T-cell (primary cell): ENCODE data around the gene CIAO2A. TPM values are rescaled to one million over a fixed set of nuclear protein-coding genes. Genes with fewer than 3 reads are reported as not detected.

Experiments
- ATAC-seq, 4 experiments: fragments of 200-7000 bp in 3 of 4; fragments of 150-1000 bp in 1 of 4; cut with Tn5 transposase; replicated peaks in 1 of 4; 1 replicate in 3 of 4; 2 replicates in 1 of 4; pipeline ENCODE4 v1.10.0; 2021; ENCODE audit warnings: moderate library complexity in 3 of 4, mild to moderate bottlenecking in 2 of 4, moderate number of reproducible peaks in 1 of 4
- CTCF ChIA-PET, 2 donors: fragments of 300-600 bp; sonication (Branson Sonifier 250); formaldehyde crosslinking; loops; one replicate each; lab custom pipeline; 2022; ENCODE audit warnings: antibody characterized with exemption in 2 of 2; lab: Charles Lee
- POLR2A ChIA-PET, 2 donors: fragments of 300-600 bp; sonication (Branson Sonifier 250); formaldehyde crosslinking; loops; one replicate each; lab custom pipeline; 2022; ENCODE audit warnings: antibody characterized with exemption in 2 of 2; lab: Charles Lee
- DNase-seq, 35 experiments: peaks; one replicate each; pipeline versions ENCODE4 v3.0.0 to v3.0.0-alpha.2; 2013 to 2023
- H3K27ac ChIP-seq: one replicate; pipeline ENCODE4 v1.5.1; 2013; ENCODE audit warnings: low read length
- H3K27me3 ChIP-seq, 2 experiments: replicated peaks in 1 of 2; 1 replicate in 1 of 2; 2 replicates in 1 of 2; pipeline versions ENCODE4 v1.6.1 to v1.7.0; 2013; ENCODE audit warnings: low read length in 1 of 2, mixed read lengths in 1 of 2; ENCODE audit not compliant: control insufficient read depth in 2 of 2, insufficient read depth in 2 of 2; ENCODE audit errors: extremely low read depth in 1 of 2
- H3K36me3 ChIP-seq, 2 donors: 1 replicate in 1 of 2; 2 replicates in 1 of 2; pipeline versions ENCODE4 v1.6.1 to v1.7.0; 2013; ENCODE audit warnings: low read length in 1 of 2; ENCODE audit not compliant: control insufficient read depth in 2 of 2, insufficient read depth in 1 of 2; ENCODE audit errors: extremely low read depth in 1 of 2
- H3K4me1 ChIP-seq, 2 experiments: 1 replicate in 1 of 2; 2 replicates in 1 of 2; pipeline versions ENCODE4 v1.6.1 to v1.7.0; 2013; ENCODE audit warnings: low read length in 2 of 2, mixed read lengths in 1 of 2; ENCODE audit not compliant: insufficient read depth in 2 of 2, control insufficient read depth in 1 of 2; ENCODE audit errors: extremely low read depth in 1 of 2
- H3K4me3 ChIP-seq, 2 donors: 1 replicate in 1 of 2; 2 replicates in 1 of 2; pipeline versions ENCODE4 v1.5.1 to v1.7.0; 2013; ENCODE audit warnings: mild to moderate bottlenecking in 2 of 2, low read length in 1 of 2, moderate library complexity in 1 of 2; ENCODE audit not compliant: control insufficient read depth in 1 of 2; ENCODE audit errors: extremely low read depth in 1 of 2
- H3K9me3 ChIP-seq: 2 replicates; pipeline ENCODE4 v1.7.0; 2013
- H3K27ac Mint-ChIP-seq, 2 donors: one replicate each; pipeline ENCODE4 v1.8.0; 2020 to 2021; ENCODE audit warnings: mild to moderate bottlenecking in 2 of 2, mixed read lengths in 2 of 2
- H3K27me3 Mint-ChIP-seq, 2 donors: one replicate each; pipeline ENCODE4 v1.8.0; 2021 to 2022; ENCODE audit warnings: mixed read lengths in 2 of 2
- H3K36me3 Mint-ChIP-seq: one replicate; pipeline ENCODE4 v1.8.0; 2021; ENCODE audit warnings: mixed read lengths
- H3K4me1 Mint-ChIP-seq, 3 donors: one replicate each; pipeline ENCODE4 v1.8.0; 2020 to 2022; ENCODE audit warnings: mixed read lengths in 3 of 3, mild to moderate bottlenecking in 1 of 3
- H3K4me3 Mint-ChIP-seq, 3 donors: one replicate each; pipeline ENCODE4 v1.8.0; 2020 to 2022; ENCODE audit warnings: mild to moderate bottlenecking in 3 of 3, mixed read lengths in 3 of 3, moderate library complexity in 3 of 3
- H3K9me3 Mint-ChIP-seq, 3 donors: one replicate each; pipeline ENCODE4 v1.8.0; 2020 to 2022; ENCODE audit warnings: mixed read lengths in 3 of 3
- WGBS: methylation state at CpG from one replicate; pipeline ENCODE4 v1.1.5; 2013; ENCODE audit warnings: missing lambda C conversion rate; ENCODE audit not compliant: insufficient coverage; 5-methylcytosine and 5-hydroxymethylcytosine counted together
- total RNA-seq, 35 experiments: library from RNA in 6 of 35; stranded (reverse) in 6 of 35; fragments of 120-200 nt in 1 of 35; gene quantifications; one replicate each; pipeline versions ENCODE4 v1.2.1 to v1.2.4 and lab custom pipeline; 2013 to 2026

Gene CIAO2A
- total RNA-seq, 5 donors from 2014 or later (not counting 1 experiment from before 2014, with no cell fraction given): 21.9 to 31.1 (median 25.9) TPM

DNA sequence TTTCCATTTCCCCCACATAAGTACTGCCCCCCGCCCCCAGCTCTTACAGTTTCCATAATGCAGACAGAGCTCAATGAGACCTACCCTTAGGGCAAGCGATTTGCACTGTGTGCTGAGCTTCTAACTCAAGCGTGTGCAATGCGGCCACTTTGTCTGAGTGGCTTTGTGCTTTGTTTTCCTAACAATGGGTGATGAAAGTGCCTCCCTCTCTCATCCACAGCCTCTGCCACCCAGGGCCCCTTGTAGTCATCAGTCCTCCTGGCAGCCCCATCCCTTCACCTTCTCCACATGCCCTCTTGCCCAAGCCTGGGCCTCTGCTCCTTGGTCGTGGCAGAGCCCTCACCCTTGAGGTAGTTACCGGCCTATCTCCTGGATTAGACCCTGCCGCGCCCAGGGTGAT lies 64.5 kb downstream of the CIAO2A start:
- POLR2A ChIA-PET: interaction anchor here (0.5 to 0.6 kb wide), 2 partner anchors 34 to 184 kb away, joined by 3 to 4 read pairs; no protein-coding TSS in a partner anchor
- Mint-ChIP-seq H3K9me3 (no peaks in the 10 kb centered on the region), H3K4me1 (peaks cover 7 to 30% (median 24%) of the 10 kb centered on the region in 3 donors), H3K27ac (peak overlapping the region; percentile 56 to 61), H3K36me3 (no peaks in the 10 kb centered on the region), H3K4me3 (no peak overlapping the region), H3K27me3 (no peaks in the 10 kb centered on the region)
- 75% methylated on average over 6 of the region's 8 CpGs for WGBS
- H3K9me3 ChIP-seq: no peaks in the 10 kb centered on the region
- ATAC-seq: no peak
- H3K4me1 ChIP-seq: peaks cover 2 to 23% of the 10 kb centered on the region in 2 experiments
- H3K27ac ChIP-seq: peak overlapping the region; percentile 41
- H3K27me3 ChIP-seq: no peaks in the 10 kb centered on the region
- no peak overlapping the region for H3K4me3 ChIP-seq
- DNase-seq: no peak
- CTCF ChIA-PET: no interaction called here
- no peaks in the 10 kb centered on the region for H3K36me3 ChIP-seq

DNA sequence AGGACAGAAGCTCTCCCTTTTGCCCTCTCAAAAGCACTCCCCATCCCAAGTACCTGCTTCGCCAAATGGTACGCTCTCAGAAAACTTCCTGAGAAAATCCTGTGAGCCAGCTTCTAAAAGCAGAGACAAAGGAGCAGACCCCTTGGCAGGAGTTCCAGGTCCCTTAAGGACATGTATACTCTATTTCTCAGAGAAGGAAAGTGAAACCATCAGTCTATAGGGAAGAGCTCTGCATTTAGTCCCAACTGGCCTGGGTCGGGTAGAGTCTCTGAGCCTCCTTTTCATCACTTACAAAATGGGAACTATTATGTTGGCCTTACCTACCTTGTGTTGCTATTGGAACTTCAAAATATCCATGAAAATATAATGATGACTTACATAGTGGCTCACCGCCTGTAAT lies 67.0 kb downstream of the CIAO2A start:
- Histone ChIP-seq H3K4me3 (no peak overlapping the region), H3K27ac (no peak overlapping the region), H3K27me3 (no peaks in the 10 kb centered on the region), H3K36me3 (no peaks in the 10 kb centered on the region), H3K4me1 (peaks cover 2 to 10% of the 10 kb centered on the region in 2 experiments), H3K9me3 (no peaks in the 10 kb centered on the region)
- ATAC-seq (no peak), DNase-seq (no peak)
- no peak overlapping the region for H3K27ac Mint-ChIP-seq
- H3K4me1 Mint-ChIP-seq: peaks cover 7 to 20% (median 13%) of the 10 kb centered on the region in 3 donors
- H3K4me3 Mint-ChIP-seq: no peak overlapping the region
- ChIA-PET POLR2A (no interaction called here), CTCF (no interaction called here)
- WGBS: 80% methylated on average over 1 of the region's 4 CpGs
- no peaks in the 10 kb centered on the region for H3K27me3 Mint-ChIP-seq
- H3K36me3 Mint-ChIP-seq: peaks cover 2% of the 10 kb centered on the region
- no peaks in the 10 kb centered on the region for H3K9me3 Mint-ChIP-seq

DNA sequence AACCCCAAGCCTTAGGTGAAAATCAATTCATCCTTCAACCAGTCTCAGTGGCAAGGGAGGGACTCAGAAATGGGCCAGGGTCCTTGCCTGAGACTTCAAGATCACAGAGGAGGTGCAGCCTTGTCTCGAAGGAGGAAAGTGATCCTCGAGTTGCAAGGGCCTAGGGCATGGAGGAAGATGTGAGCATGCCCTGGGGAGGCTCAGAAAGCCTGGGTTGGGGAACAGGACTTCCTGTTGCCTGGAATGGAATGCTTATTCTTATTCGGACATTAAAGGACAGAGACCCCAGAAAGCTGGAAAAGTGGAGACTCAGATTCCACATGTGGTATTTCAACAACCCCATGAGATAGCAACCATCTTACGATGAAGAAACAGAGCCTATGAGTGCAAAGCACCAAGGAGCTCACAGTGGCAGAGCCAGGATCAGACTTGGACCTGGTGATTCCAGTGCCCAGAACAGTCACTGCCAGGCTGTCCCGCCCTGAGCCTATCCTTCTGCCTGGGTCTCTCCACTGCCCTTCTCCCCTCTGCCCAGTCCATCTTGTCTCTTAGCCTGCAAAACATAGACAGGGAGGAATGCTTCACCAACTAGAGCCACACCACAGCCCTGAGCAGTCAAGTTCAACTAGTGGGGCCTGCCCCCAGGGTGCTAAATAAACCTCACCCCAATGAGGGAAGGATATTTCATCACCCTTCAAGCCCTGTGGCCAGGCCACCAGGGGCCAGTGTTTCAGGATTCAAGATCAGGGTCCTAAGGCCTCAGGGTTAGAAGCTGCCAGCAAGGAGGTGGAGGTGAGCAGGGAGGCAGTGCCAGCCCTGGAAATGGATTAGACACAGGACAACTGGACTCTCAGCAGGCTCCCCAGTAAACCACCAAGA lies 69.2 kb downstream of the CIAO2A start:
- DNase-seq (no peak), ATAC-seq (no peak)
- ChIA-PET POLR2A (no interaction called here), CTCF (no interaction called here)
- Histone ChIP-seq H3K27me3 (no peaks in the 10 kb centered on the region), H3K4me1 (peaks cover 0 to 5% of the 10 kb centered on the region in 2 experiments), H3K36me3 (no peaks in the 10 kb centered on the region), H3K27ac (no peak overlapping the region), H3K9me3 (no peaks in the 10 kb centered on the region), H3K4me3 (no peak overlapping the region)
- Mint-ChIP-seq H3K4me1 (peaks cover 3 to 8% (median 4%) of the 10 kb centered on the region in 3 donors), H3K27ac (no peak overlapping the region), H3K4me3 (no peak overlapping the region), H3K36me3 (peaks cover 9% of the 10 kb centered on the region), H3K27me3 (no peaks in the 10 kb centered on the region), H3K9me3 (no peaks in the 10 kb centered on the region)
- 76% methylated on average over 4 of the region's 5 CpGs for WGBS

DNA sequence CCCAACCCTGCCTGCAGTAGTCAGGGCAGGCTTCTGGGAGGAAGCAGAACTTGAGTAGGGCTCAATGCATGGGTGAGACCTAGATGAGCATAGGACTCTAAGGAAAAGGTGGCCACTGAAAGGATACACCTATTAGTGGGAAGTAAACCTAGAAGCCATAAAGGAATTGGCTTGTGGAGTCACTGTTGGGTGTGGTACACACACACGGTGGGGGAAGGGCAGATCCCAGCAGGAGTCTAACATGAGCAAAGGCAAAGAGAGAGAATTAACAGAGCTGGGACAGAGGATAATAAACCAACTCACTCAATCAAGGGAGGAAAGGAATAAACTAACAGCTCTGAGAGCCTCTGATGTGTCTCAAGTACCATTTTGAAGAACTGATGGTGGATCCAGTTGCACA lies 70.4 kb downstream of the CIAO2A start:
- CTCF ChIA-PET: no interaction called here

DNA sequence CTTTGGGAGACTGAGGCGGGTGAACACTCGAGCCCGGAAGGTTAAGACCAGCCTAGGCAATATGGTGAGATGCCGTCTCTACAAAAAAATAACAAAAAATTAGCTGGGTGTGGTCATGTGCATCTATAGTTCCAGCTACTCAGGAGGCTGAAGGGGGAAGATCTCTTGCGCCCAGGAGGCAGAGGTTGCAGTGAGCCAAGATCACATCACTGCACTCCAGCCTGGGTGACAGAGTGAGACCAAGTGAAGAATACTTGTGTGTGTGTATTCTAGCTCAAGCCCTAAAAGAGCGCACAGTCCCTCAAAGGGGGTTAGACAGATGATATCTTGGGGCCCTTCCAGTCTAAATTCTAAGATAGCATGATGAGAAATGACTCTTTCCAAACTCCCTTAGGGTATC lies 71.1 kb downstream of the CIAO2A start:
- Histone ChIP-seq H3K4me3 (no peak overlapping the region), H3K27me3 (no peaks in the 10 kb centered on the region), H3K9me3 (no peaks in the 10 kb centered on the region), H3K27ac (no peak overlapping the region), H3K36me3 (no peaks in the 10 kb centered on the region), H3K4me1 (no peaks in the 10 kb centered on the region)
- Mint-ChIP-seq H3K27me3 (no peaks in the 10 kb centered on the region), H3K9me3 (no peaks in the 10 kb centered on the region), H3K36me3 (peaks cover 9% of the 10 kb centered on the region), H3K4me3 (no peak overlapping the region), H3K27ac (no peak overlapping the region), H3K4me1 (peaks cover 0 to 4% (median 0%) of the 10 kb centered on the region in 3 donors)
- 100% methylated on average over 1 of the region's 6 CpGs for WGBS
- POLR2A ChIA-PET: no interaction called here
- ATAC-seq: no peak
- DNase-seq: no peak
- CTCF ChIA-PET: no interaction called here

More for the DNA sequence above, 70.4 kb downstream of the CIAO2A start:
- no peak for ATAC-seq
- no peaks in the 10 kb centered on the region for H3K27me3 Mint-ChIP-seq
- no peaks in the 10 kb centered on the region for H3K9me3 Mint-ChIP-seq
- DNase-seq: no peak
- H3K36me3 Mint-ChIP-seq: peaks cover 9% of the 10 kb centered on the region
- no peaks in the 10 kb centered on the region for H3K9me3 ChIP-seq
- H3K27ac ChIP-seq: no peak overlapping the region
- peaks cover 0 to 5% (median 0%) of the 10 kb centered on the region in 3 donors for H3K4me1 Mint-ChIP-seq
- H3K4me3 ChIP-seq: no peak overlapping the region
- POLR2A ChIA-PET: no interaction called here
- no peak overlapping the region for H3K4me3 Mint-ChIP-seq
- H3K4me1 ChIP-seq: no peaks in the 10 kb centered on the region
- H3K27ac Mint-ChIP-seq: no peak overlapping the region
- H3K36me3 ChIP-seq: no peaks in the 10 kb centered on the region
- no CpG with 5 or more reads among the region's 1 CpG for WGBS
- no peaks in the 10 kb centered on the region for H3K27me3 ChIP-seq
